ENCODE results near the gene NTM. TPM values are rescaled to one million over a fixed set of nuclear protein-coding genes. Genes with fewer than 3 reads are reported as not detected.

The NTM gene
- total RNA-seq (0.32 and 1.1 TPM in 2 replicates), polyA plus RNA-seq (1.6 and 1.7 TPM in 2 replicates)

DNA sequence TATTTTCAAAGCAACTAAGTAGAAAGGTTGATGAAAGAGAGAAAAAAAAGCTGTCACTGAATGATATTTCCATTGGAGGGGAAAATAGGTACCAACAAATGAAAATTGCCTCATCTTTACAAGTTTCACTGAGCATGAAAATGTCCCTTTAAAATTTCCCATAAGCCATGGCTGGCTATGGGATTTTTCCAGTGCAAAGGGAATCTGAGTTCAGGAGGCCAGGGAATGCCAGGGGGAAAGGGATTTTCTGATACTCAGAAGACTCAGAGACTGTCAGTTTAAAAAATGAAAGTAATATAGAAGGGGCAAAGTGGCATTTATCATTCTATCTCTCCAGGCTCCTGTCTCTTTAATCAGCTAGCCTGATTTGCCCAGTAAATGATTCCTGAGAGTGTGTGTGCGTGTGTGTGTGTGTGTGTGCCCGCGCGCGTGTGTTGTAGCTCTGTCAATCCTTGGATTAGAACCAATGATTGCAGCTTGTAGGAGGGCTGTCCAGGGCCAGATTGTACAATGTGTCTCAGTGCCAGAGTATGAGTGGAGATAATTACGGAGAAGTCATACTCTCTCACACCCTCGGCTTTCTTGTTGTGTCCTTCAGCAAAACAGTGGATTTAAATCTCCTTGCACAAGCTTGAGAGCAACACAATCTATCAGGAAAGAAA, at the start of gene NTM:
NTM (plus strand) TSS at position 526 of the 662 bp plus-strand sequence.
- no peaks in the 10 kb centered on the region for H3K4me1 ChIP-seq (ENCODE audit: low read depth)
- H3K9me3 ChIP-seq (ENCODE audit: low read depth): no peaks in the 10 kb centered on the region
- H3K36me3 ChIP-seq: no peaks in the 10 kb centered on the region
- no peak within 1 kb of the TSS for H3K4me3 ChIP-seq
- DNase-seq (ENCODE audit: low read depth in 1 of 2, low spot score in 1 of 2): peak; percentile 51 to 82
- peaks cover 8% of the 10 kb centered on the region for H3K27me3 ChIP-seq
- no peak within 1 kb of the TSS for H3K27ac ChIP-seq
- TF ChIP-seq, protein P1, sequence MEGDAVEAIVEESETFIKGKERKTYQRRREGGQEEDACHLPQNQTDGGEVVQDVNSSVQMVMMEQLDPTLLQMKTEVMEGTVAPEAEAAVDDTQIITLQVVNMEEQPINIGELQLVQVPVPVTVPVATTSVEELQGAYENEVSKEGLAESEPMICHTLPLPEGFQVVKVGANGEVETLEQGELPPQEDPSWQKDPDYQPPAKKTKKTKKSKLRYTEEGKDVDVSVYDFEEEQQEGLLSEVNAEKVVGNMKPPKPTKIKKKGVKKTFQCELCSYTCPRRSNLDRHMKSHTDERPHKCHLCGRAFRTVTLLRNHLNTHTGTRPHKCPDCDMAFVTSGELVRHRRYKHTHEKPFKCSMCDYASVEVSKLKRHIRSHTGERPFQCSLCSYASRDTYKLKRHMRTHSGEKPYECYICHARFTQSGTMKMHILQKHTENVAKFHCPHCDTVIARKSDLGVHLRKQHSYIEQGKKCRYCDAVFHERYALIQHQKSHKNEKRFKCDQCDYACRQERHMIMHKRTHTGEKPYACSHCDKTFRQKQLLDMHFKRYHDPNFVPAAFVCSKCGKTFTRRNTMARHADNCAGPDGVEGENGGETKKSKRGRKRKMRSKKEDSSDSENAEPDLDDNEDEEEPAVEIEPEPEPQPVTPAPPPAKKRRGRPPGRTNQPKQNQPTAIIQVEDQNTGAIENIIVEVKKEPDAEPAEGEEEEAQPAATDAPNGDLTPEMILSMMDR (IDR thresholded peaks at IDR 0.05; ENCODE audit: low read depth, low read length): no peak

DNA sequence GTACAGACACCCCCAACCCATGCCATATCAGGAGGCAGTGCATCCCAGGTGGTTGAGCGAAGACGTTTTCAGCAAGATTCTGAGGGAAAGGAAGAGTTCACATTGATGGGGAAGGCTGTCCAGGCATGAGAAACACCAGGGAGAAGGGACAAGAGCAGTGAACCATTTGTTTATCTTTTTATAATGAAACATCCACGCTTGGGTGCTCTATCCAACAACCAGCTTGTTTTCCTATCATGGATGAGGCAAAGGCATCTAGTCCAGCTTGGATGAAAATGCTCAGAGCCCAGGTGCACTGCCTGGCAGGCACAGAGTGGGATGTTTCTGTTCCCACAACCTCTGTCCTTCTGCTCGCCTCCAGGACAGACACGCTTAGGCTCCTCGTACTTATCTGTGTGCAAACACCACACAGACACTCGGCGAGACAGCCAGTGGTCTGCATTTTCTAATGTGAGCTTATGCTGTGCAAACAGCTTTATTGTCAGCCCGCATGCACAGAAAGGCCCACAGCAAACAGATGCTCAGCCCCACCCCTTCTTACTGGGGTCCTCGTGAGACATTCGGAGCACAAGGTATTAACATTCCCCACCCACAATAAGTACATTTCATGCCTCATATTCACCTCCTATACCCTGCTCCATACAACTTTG, 45.4 kb upstream of the NTM start:
- H3K9me3 ChIP-seq (ENCODE audit: low read depth): no peaks in the 10 kb centered on the region
- H3K4me3 ChIP-seq: no peak overlapping the region
- H3K27me3 ChIP-seq: no peaks in the 10 kb centered on the region
- H3K27ac ChIP-seq: no peak overlapping the region
- no peaks in the 10 kb centered on the region for H3K36me3 ChIP-seq
- no peak for DNase-seq (ENCODE audit: low read depth in 1 of 2, low spot score in 1 of 2)
- H3K4me1 ChIP-seq (ENCODE audit: low read depth): peaks cover under 1% of the 10 kb centered on the region
- TF ChIP-seq, protein P1 (IDR thresholded peaks at IDR 0.05; ENCODE audit: low read depth, low read length): no peak

- TF ChIP-seq, protein P1 (IDR thresholded peaks at IDR 0.05; ENCODE audit: low read depth, low read length): no peak
- Histone ChIP-seq H3K9me3 (ENCODE audit: low read depth) (no peaks in the 10 kb centered on the region), H3K4me3 (no peak overlapping the region), H3K27ac (no peak overlapping the region), H3K36me3 (no peaks in the 10 kb centered on the region), H3K4me1 (ENCODE audit: low read depth) (peaks cover 18% of the 10 kb centered on the region), H3K27me3 (no peaks in the 10 kb centered on the region)
- no peak for DNase-seq (ENCODE audit: low read depth in 1 of 2, low spot score in 1 of 2)
Observed at GRCh38 chr11:131326829-131327228, 43.6 kb upstream of the NTM start.

GRCh38 chr11:131327421-131327820, 43.0 kb upstream of the NTM start:
- H3K4me1 ChIP-seq (ENCODE audit: low read depth): peaks cover 22% of the 10 kb centered on the region
- H3K27ac ChIP-seq: no peak overlapping the region
- TF ChIP-seq, protein P1 (IDR thresholded peaks at IDR 0.05; ENCODE audit: low read depth, low read length): no peak
- no peaks in the 10 kb centered on the region for H3K27me3 ChIP-seq
- no peak for DNase-seq (ENCODE audit: low read depth in 1 of 2, low spot score in 1 of 2)
- no peaks in the 10 kb centered on the region for H3K36me3 ChIP-seq
- no peak overlapping the region for H3K4me3 ChIP-seq
- no peaks in the 10 kb centered on the region for H3K9me3 ChIP-seq (ENCODE audit: low read depth)

- no peak for DNase-seq (ENCODE audit: low read depth in 1 of 2, low spot score in 1 of 2)
- Histone ChIP-seq H3K4me1 (ENCODE audit: low read depth) (peaks cover 22% of the 10 kb centered on the region), H3K9me3 (ENCODE audit: low read depth) (no peaks in the 10 kb centered on the region), H3K27me3 (no peaks in the 10 kb centered on the region), H3K36me3 (no peaks in the 10 kb centered on the region), H3K4me3 (no peak overlapping the region), H3K27ac (no peak overlapping the region)
- TF ChIP-seq, protein P1 (IDR thresholded peaks at IDR 0.05; ENCODE audit: low read depth, low read length): no peak
Observed at GRCh38 chr11:131328843-131329242, 41.6 kb upstream of the NTM start.
